ENCODE measurements around the gene EPHA10.
"Not testable (repeated sequence)": the region's sequence is repeated elsewhere in the genome, so short reads cannot be mapped to it uniquely, and the experiment has no call there.

The EPHA10 gene

GRCh38 chr1:37771440-37771839 lies 6.5 kb upstream of the EPHA10 start:
- not testable (repeated sequence) for DNase-seq

GRCh38 chr1:37767488-37767887 lies 2.6 kb upstream of the EPHA10 start:
- no peak for DNase-seq

GRCh38 chr1:37765916-37766664 lies 1.2 kb upstream of the EPHA10 start:
- no peak for DNase-seq

- DNase-seq = peak; percentile 71
These were observed 500 bp downstream of the EPHA10 start for GRCh38 chr1:37764414-37764825.

GRCh38 chr1:37763791-37764413 lies 1.0 kb downstream of the EPHA10 start:
- DNase-seq = no peak

- no peak for DNase-seq
These were observed 2.4 kb downstream of the EPHA10 start for GRCh38 chr1:37762516-37762915.

GRCh38 chr1:37761416-37762095 lies 3.4 kb downstream of the EPHA10 start:
- DNase-seq = no peak

- no peak for DNase-seq
These were observed 5.5 kb downstream of the EPHA10 start for GRCh38 chr1:37759451-37759850.

GRCh38 chr1:37755951-37756560 lies 8.9 kb downstream of the EPHA10 start:
- no peak for DNase-seq

- no peak for DNase-seq
These were observed 9.6 kb downstream of the EPHA10 start for GRCh38 chr1:37755290-37755689.

GRCh38 chr1:37753473-37754321 lies 11.2 kb downstream of the EPHA10 start:
- no peak for DNase-seq

- DNase-seq = no peak
These were observed 12.1 kb downstream of the EPHA10 start for GRCh38 chr1:37752583-37753471.

- peak; percentile 7 for DNase-seq
These were observed 12.7 kb downstream of the EPHA10 start for GRCh38 chr1:37752213-37752582.

- DNase-seq = no peak
These were observed 16.4 kb downstream of the EPHA10 start for GRCh38 chr1:37748565-37748964.

GRCh38 chr1:37746806-37747205 lies 18.1 kb downstream of the EPHA10 start:
- DNase-seq = no peak

GRCh38 chr1:37741662-37742061 lies 23.3 kb downstream of the EPHA10 start:
- no peak for DNase-seq

GRCh38 chr1:37741130-37741529 lies 23.8 kb downstream of the EPHA10 start:
- no peak for DNase-seq

GRCh38 chr1:37739222-37739621 lies 25.7 kb downstream of the EPHA10 start:
- no peak for DNase-seq

GRCh38 chr1:37738619-37739018 lies 26.3 kb downstream of the EPHA10 start:
- not testable (repeated sequence) for DNase-seq

- DNase-seq = not testable (repeated sequence)
These were observed 26.9 kb downstream of the EPHA10 start for GRCh38 chr1:37737975-37738374.

Measured in right kidney (tissue), 1 donor.